A549 (cell line): ENCODE results near the gene POGK. TPM values are rescaled to one million over a fixed set of nuclear protein-coding genes. Genes with fewer than 3 reads are reported as not detected.

ENCODE experiments used
- ATAC-seq, 2 experiments: fragments of 200-7000 bp in 1 of 2; fragments of >200 bp in 1 of 2; cut with Nextera tagmentation in 1 of 2; cut with Tn5 transposase in 1 of 2; 3 replicates each; pipeline versions ENCODE4 v1.8.0 to v1.9.1; 2018 to 2020; ENCODE audit warnings: mild to moderate bottlenecking in 1 of 2, moderate library complexity in 1 of 2
- CTCF ChIA-PET: fragments of 300-600 bp; sonication (Branson Sonifier 250); formaldehyde crosslinking; extraction: SDS; loops from one replicate; lab custom pipeline; 2021; ENCODE audit warnings: antibody characterized with exemption, inconsistent platforms; lab: Yijun Ruan, JAX
- POLR2A ChIA-PET: fragments of 350-600 bp; formaldehyde crosslinking; extraction: SDS; loops from one replicate; lab custom pipeline; 2021; ENCODE audit warnings: antibody characterized with exemption, inconsistent platforms; lab: Yijun Ruan, JAX
- DNase-seq, 2 experiments: peaks; one replicate each; pipeline versions ENCODE4 v3.0.0 to v3.0.0-alpha.2; 2011 to 2016; ENCODE audit warnings: low read depth in 1 of 2, low spot score in 1 of 2
- FAIRE-seq: peaks from 2 replicates; lab custom pipeline; 2011; peaks lifted over from hg19 to GRCh38; lab: Jason Lieb, UNC
- H3K27ac ChIP-seq, 2 experiments: fragments of >200 bp; sonication (Bioruptor Twin); formaldehyde crosslinking; 3 replicates each; pipeline ENCODE4 v1.5.1; 2016 to 2017
- H3K4me1 ChIP-seq: fragments of >200 bp; sonication (Bioruptor Twin); formaldehyde crosslinking; 3 replicates; pipeline ENCODE4 v1.6.1; 2016
- H3K4me2 ChIP-seq: fragments of >200 bp; sonication (Bioruptor Twin); formaldehyde crosslinking; 3 replicates; pipeline ENCODE4 v1.6.1; 2016
- H3K4me3 ChIP-seq: fragments of >200 bp; sonication (Bioruptor Twin); formaldehyde crosslinking; 3 replicates; pipeline ENCODE4 v1.5.1; 2016
- H3K9me3 ChIP-seq: fragments of >200 bp; sonication (Bioruptor Twin); formaldehyde crosslinking; 3 replicates; pipeline ENCODE4 v1.6.1; 2016
- ATOH8 ChIP-seq: fragments of 250-450 bp; sonication (Bioruptor Pico); IDR thresholded peaks from 2 replicates; pipeline ENCODE4 v1.5.0; 2020; ENCODE audit warnings: low read depth, mild to moderate bottlenecking, moderate library complexity
- CBX2 ChIP-seq: fragments of 200-600 bp; sonication (generic); IDR thresholded peaks from 2 replicates; pipeline ENCODE4 v1.6.1; 2016; ENCODE audit warnings: low read depth, mild to moderate bottlenecking, borderline replicate concordance
- CBX8 ChIP-seq: fragments of 200-600 bp; sonication (generic); IDR thresholded peaks from 2 replicates; pipeline ENCODE4 v1.6.1; 2016
- CEBPB ChIP-seq, 2 experiments: fragments of >200 bp in 1 of 2; sonication (Bioruptor Twin) in 1 of 2; formaldehyde crosslinking in 1 of 2; IDR thresholded peaks; 2 replicates each; pipeline ENCODE4 v1.6.1; 2012 to 2016
- CHD4 ChIP-seq: fragments of 200-600 bp; sonication (generic); IDR thresholded peaks from 2 replicates; pipeline ENCODE4 v1.6.1; 2016; ENCODE audit warnings: antibody characterized with exemption, mild to moderate bottlenecking, borderline replicate concordance
- EP300 ChIP-seq, 2 experiments: fragments of >200 bp; sonication (Bioruptor Twin); formaldehyde crosslinking; IDR thresholded peaks; 2 replicates in 1 of 2; 3 replicates in 1 of 2; pipeline ENCODE4 v1.6.1; 2016 to 2017
- FOSB ChIP-seq: fragments of 250-450 bp; sonication (Bioruptor Pico); IDR thresholded peaks from 2 replicates; pipeline ENCODE4 v1.5.0; 2020; ENCODE audit warnings: mild to moderate bottlenecking, moderate library complexity
- FOSL2 ChIP-seq, 2 experiments: fragments of 450-650 bp in 1 of 2; fragments of >200 bp in 1 of 2; sonication (Bioruptor Twin) in 1 of 2; formaldehyde crosslinking; IDR thresholded peaks; 2 replicates each; pipeline versions ENCODE4 v1.5.0 to v1.6.1; 2016 to 2020; ENCODE audit warnings: mild to moderate bottlenecking in 1 of 2, moderate library complexity in 1 of 2
- FOXS1 ChIP-seq: fragments of 250-450 bp; sonication (Bioruptor Pico); IDR thresholded peaks from 2 replicates; pipeline ENCODE4 v1.5.0; 2020; ENCODE audit warnings: mild to moderate bottlenecking, moderate library complexity
- GATA3 ChIP-seq: IDR thresholded peaks from 2 replicates; pipeline ENCODE4 v1.6.1; 2012; ENCODE audit warnings: borderline replicate concordance
- HOXA7 ChIP-seq: fragments of 250-450 bp; sonication (Bioruptor Pico); IDR thresholded peaks from 2 replicates; pipeline ENCODE4 v1.5.0; 2020; ENCODE audit warnings: mild to moderate bottlenecking, moderate library complexity
- HOXB5 ChIP-seq: fragments of 250-450 bp; sonication (Bioruptor Pico); IDR thresholded peaks from 2 replicates; pipeline ENCODE4 v1.5.0; 2020; ENCODE audit warnings: mild to moderate bottlenecking, moderate library complexity
- JUNB ChIP-seq: fragments of >200 bp; sonication (Bioruptor Twin); formaldehyde crosslinking; IDR thresholded peaks from 2 replicates; pipeline ENCODE4 v1.6.1; 2016
- KDM1A ChIP-seq: fragments of 200-600 bp; sonication (generic); IDR thresholded peaks from 2 replicates; pipeline ENCODE4 v1.6.1; 2016; ENCODE audit warnings: low read depth, mild to moderate bottlenecking
- KDM5A ChIP-seq: fragments of 200-600 bp; sonication (generic); IDR thresholded peaks from 2 replicates; pipeline ENCODE4 v1.6.1; 2016; ENCODE audit warnings: antibody characterized with exemption, mild to moderate bottlenecking
- NPAS2 ChIP-seq: fragments of 250-450 bp; sonication (Bioruptor Pico); IDR thresholded peaks from 2 replicates; pipeline ENCODE4 v1.8.0; 2022; ENCODE audit warnings: mild to moderate bottlenecking, moderate library complexity, borderline replicate concordance
- PBX3 ChIP-seq: IDR thresholded peaks from 2 replicates; pipeline ENCODE4 v1.6.1; 2012
- PHF8 ChIP-seq: fragments of 200-600 bp; sonication (generic); IDR thresholded peaks from 2 replicates; pipeline ENCODE4 v1.6.1; 2016; ENCODE audit warnings: low read depth, mild to moderate bottlenecking, antibody characterized with exemption, moderate library complexity, borderline replicate concordance
- POLR2AphosphoS2 ChIP-seq: conservative IDR thresholded peaks from 2 replicates; pipeline ENCODE4 v1.6.1; 2012; ENCODE audit warnings: low read length, improper control_type of control experiment, inconsistent platforms
- RAD21 ChIP-seq, 2 experiments: fragments of >200 bp in 1 of 2; sonication (Bioruptor Twin) in 1 of 2; formaldehyde crosslinking in 1 of 2; IDR thresholded peaks in 1 of 2; conservative IDR thresholded peaks in 1 of 2; 2 replicates in 1 of 2; 3 replicates in 1 of 2; pipeline ENCODE4 v1.6.1; 2012 to 2018; ENCODE audit warnings: inconsistent platforms in 1 of 2
- RFX5 ChIP-seq: fragments of 450-650 bp; IDR thresholded peaks from 2 replicates; pipeline ENCODE4 v1.7.1; 2014; ENCODE audit warnings: antibody characterized with exemption, mild to moderate bottlenecking, moderate library complexity
- RNF2 ChIP-seq: fragments of 200-600 bp; sonication (generic); IDR thresholded peaks from 2 replicates; pipeline ENCODE4 v1.6.1; 2016; ENCODE audit warnings: low read depth, mild to moderate bottlenecking, antibody characterized with exemption, moderate library complexity, borderline replicate concordance
- TP53 ChIP-seq: fragments of 250-450 bp; sonication (Bioruptor Pico); IDR thresholded peaks from 2 replicates; pipeline ENCODE4 v1.5.0; 2021; ENCODE audit warnings: mild to moderate bottlenecking, moderate library complexity
- ZNF302 ChIP-seq: fragments of 250-450 bp; sonication (Bioruptor Pico); IDR thresholded peaks from 2 replicates; pipeline ENCODE4 v1.9.0; 2021; ENCODE audit warnings: inconsistent platforms, mild to moderate bottlenecking, moderate library complexity
- ZSCAN20 ChIP-seq: fragments of 250-450 bp; sonication (Bioruptor Pico); IDR thresholded peaks from 2 replicates; pipeline ENCODE4 v1.8.0; 2022; ENCODE audit warnings: mild to moderate bottlenecking, moderate library complexity
- WGBS: methylation state at CpG from one replicate; pipeline ENCODE4 v1.1.6; 2017; ENCODE audit errors: missing lambda C conversion rate; 5-methylcytosine and 5-hydroxymethylcytosine counted together
- polyA minus RNA-seq: library from RNA; depleted of rRNA, polyadenylated mRNA; stranded (reverse); fragments of >200 nt; gene quantifications from 2 replicates; pipeline ENCODE4 v1.2.3, GENCODE V29; 2011; rRNA and poly(A)+ RNA removed
- polyA plus RNA-seq, 4 experiments: library from polyadenylated mRNA; depleted of rRNA in 3 of 4; stranded (reverse); fragments of >200 nt; fragmentation: RNase III in 1 of 4; extraction: RNeasy Plus Mini Kit Qiagen cat#74134 plus additional on column Dnase treatment in 1 of 4; gene quantifications; 2 replicates in 3 of 4; 3 replicates in 1 of 4; pipeline ENCODE4 v1.2.3, GENCODE V29; 2011 to 2017
- TF ChIP-seq, protein P1 (sequence below): IDR thresholded peaks from 2 replicates; pipeline ENCODE4 v1.6.1; 2012; ENCODE audit warnings: low read depth, borderline replicate concordance
- TF ChIP-seq, protein P2 (sequence below): fragments of >200 bp; sonication (Bioruptor Twin); formaldehyde crosslinking; IDR thresholded peaks from 2 replicates; pipeline ENCODE4 v1.6.1; 2016
- TF ChIP-seq, protein P3 (sequence below): fragments of 200-600 bp; sonication (generic); IDR thresholded peaks from 2 replicates; pipeline ENCODE4 v1.6.1; 2016; ENCODE audit warnings: antibody characterized with exemption, mild to moderate bottlenecking, moderate library complexity
- TF ChIP-seq, protein P4 (sequence below): IDR thresholded peaks from 2 replicates; pipeline ENCODE4 v1.6.1; 2012

Gene POGK, protein sequence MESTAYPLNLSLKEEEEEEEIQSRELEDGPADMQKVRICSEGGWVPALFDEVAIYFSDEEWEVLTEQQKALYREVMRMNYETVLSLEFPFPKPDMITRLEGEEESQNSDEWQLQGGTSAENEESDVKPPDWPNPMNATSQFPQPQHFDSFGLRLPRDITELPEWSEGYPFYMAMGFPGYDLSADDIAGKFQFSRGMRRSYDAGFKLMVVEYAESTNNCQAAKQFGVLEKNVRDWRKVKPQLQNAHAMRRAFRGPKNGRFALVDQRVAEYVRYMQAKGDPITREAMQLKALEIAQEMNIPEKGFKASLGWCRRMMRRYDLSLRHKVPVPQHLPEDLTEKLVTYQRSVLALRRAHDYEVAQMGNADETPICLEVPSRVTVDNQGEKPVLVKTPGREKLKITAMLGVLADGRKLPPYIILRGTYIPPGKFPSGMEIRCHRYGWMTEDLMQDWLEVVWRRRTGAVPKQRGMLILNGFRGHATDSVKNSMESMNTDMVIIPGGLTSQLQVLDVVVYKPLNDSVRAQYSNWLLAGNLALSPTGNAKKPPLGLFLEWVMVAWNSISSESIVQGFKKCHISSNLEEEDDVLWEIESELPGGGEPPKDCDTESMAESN
- polyA plus RNA-seq (2011; rRNA removed): 32.2 and 37.2 TPM in 2 replicates
- polyA plus RNA-seq (2012; cell fraction: cytosol; rRNA removed): 11.8 and 12.0 TPM in 2 replicates
- polyA plus RNA-seq (2012; cell fraction: nucleus; rRNA removed): 9.6 and 13.1 TPM in 2 replicates
- polyA plus RNA-seq (2017; fragmentation: RNase III; extraction: RNeasy Plus Mini Kit Qiagen cat#74134 plus additional on column Dnase treatment): 25.7 to 28.4 TPM (median 27.4 TPM) in 3 replicates
- polyA minus RNA-seq: 38.3 and 39.5 TPM in 2 replicates

- 9% methylated on average over 20 of the region's 63 CpGs for WGBS
- peak within 1 kb of the TSS; percentile 63 for H3K4me3 ChIP-seq
- ATAC-seq (peak; percentile 94 to 98), DNase-seq (peak; percentile 80 to 93), FAIRE-seq (no peak)
- H3K4me1 ChIP-seq: peaks cover 15% of the 10 kb centered on the region
- CTCF ChIA-PET: interaction anchor here (1.0 to 3.0 kb wide), 3 partner anchors 10 to 219 kb away, joined by 3 to 8 read pairs (median 7); no protein-coding TSS in a partner anchor
- no peaks in the 10 kb centered on the region for H3K9me3 ChIP-seq
- POLR2A ChIA-PET: interaction anchor here (0.5 to 2.2 kb wide), 16 partner anchors 8 to 1010 kb away, joined by 3 to 30 read pairs (median 4); partner anchors contain the start of genes POU2F1 and TADA1
- peak within 1 kb of the TSS; percentile 80 to 97 for H3K27ac ChIP-seq
- H3K4me2 ChIP-seq: peak within 1 kb of the TSS; percentile 77
- TF ChIP-seq GATA3 (no peak), FOSL2 (IDR thresholded peaks at IDR 0.05) (no peak), FOSL2 (CRISPR knock-in tag; IDR thresholded peaks at IDR 0.05) (0 out of 2 replicates have a peak, but pooled peaks have one; percentile 5), POLR2AphosphoS2 (no peak), KDM1A (no peak), ZNF302 (CRISPR knock-in tag) (no peak), NPAS2 (CRISPR knock-in tag) (no peak), FOSB (no peak), PHF8 (peak; percentile 93), CBX8 (no peak), PBX3 (no peak), FOXS1 (CRISPR knock-in tag) (no peak), ZSCAN20 (no peak), CHD4 (no peak), RFX5 (peak; percentile 59), EP300 (IDR thresholded peaks at IDR 0.05) (no peak), KDM5A (no peak), HOXA7 (no peak), CBX2 (no peak), ATOH8 (no peak), TP53 (CRISPR knock-in tag) (peak; percentile 24; the same call in 1 of the 2 replicates), JUNB (no peak), HOXB5 (peak; percentile 58; the same call in 1 of the 2 replicates), RAD21 (conservative IDR thresholded peaks at IDR 0.05 in 1 of 2, IDR thresholded peaks at IDR 0.05 in 1 of 2) (no peak), CEBPB (IDR thresholded peaks at IDR 0.05) (peak in 1 of 2 experiments; percentile 48; a peak in 2 of 4 replicates), RNF2 (0 out of 2 replicates have a peak, but pooled peaks have one; percentile 60)
- TF ChIP-seq, protein P1, sequence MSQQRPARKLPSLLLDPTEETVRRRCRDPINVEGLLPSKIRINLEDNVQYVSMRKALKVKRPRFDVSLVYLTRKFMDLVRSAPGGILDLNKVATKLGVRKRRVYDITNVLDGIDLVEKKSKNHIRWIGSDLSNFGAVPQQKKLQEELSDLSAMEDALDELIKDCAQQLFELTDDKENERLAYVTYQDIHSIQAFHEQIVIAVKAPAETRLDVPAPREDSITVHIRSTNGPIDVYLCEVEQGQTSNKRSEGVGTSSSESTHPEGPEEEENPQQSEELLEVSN: peak; percentile 94
- TF ChIP-seq, protein P2, sequence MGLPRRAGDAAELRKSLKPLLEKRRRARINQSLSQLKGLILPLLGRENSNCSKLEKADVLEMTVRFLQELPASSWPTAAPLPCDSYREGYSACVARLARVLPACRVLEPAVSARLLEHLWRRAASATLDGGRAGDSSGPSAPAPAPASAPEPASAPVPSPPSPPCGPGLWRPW: no peak
- TF ChIP-seq, protein P3, sequence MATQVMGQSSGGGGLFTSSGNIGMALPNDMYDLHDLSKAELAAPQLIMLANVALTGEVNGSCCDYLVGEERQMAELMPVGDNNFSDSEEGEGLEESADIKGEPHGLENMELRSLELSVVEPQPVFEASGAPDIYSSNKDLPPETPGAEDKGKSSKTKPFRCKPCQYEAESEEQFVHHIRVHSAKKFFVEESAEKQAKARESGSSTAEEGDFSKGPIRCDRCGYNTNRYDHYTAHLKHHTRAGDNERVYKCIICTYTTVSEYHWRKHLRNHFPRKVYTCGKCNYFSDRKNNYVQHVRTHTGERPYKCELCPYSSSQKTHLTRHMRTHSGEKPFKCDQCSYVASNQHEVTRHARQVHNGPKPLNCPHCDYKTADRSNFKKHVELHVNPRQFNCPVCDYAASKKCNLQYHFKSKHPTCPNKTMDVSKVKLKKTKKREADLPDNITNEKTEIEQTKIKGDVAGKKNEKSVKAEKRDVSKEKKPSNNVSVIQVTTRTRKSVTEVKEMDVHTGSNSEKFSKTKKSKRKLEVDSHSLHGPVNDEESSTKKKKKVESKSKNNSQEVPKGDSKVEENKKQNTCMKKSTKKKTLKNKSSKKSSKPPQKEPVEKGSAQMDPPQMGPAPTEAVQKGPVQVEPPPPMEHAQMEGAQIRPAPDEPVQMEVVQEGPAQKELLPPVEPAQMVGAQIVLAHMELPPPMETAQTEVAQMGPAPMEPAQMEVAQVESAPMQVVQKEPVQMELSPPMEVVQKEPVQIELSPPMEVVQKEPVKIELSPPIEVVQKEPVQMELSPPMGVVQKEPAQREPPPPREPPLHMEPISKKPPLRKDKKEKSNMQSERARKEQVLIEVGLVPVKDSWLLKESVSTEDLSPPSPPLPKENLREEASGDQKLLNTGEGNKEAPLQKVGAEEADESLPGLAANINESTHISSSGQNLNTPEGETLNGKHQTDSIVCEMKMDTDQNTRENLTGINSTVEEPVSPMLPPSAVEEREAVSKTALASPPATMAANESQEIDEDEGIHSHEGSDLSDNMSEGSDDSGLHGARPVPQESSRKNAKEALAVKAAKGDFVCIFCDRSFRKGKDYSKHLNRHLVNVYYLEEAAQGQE: no peak
- TF ChIP-seq, protein P4, sequence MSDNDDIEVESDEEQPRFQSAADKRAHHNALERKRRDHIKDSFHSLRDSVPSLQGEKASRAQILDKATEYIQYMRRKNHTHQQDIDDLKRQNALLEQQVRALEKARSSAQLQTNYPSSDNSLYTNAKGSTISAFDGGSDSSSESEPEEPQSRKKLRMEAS: peak; percentile 95
Observed at GRCh38 chr1:166838766-166839599, at the start of gene POGK. POGK (plus strand) TSS chr1:166839475; CDS start chr1:166840957, 1,482 bp downstream.
